Measurements from ENCODE around the gene HDGFL2. TPM values are rescaled to one million over a fixed set of nuclear protein-coding genes. Genes with fewer than 3 reads are reported as not detected.
"Not testable (repeated sequence)": the region's sequence is repeated elsewhere in the genome, so short reads cannot be mapped to it uniquely, and the experiment has no call there.

Gene HDGFL2
- total RNA-seq, 1 experiment from 2014 or later = 24.5 TPM

DNA sequence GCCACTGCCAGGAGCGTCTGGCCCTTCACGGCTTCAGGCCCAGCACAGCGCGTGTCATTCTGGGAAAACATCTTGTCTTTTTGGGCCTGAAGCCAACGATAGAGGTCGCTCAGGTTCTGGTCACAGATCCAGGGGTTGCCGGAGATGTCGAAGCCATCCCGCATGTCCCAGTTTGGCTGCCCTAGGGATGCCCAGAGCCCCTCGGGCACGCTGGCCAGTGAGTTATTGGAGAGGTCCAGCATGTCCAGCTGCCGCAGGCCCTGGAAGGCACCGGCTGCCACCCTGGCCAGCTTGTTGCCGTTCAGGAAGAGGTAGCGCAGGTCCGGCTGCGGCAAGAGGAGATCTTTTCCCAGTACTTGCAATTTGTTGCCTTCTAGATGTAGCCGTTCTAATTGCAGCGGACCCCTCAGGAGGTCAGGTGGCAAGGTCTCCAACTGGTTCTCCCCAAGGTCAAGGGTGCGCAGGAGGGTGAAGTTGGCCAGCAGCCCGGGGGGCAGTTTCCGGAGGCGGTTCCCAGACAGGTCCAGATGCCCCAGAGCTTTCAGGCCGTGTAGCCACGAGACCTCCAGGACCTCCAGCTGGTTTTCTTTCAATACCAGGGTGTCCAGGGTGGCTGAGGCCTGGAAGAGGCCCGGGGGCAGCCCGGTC, 66.0 kb downstream of the HDGFL2 start:
- DNase-seq (ENCODE audit: low read depth, low spot score) = no peak
- in situ Hi-C loops (cut with HindIII; ENCODE audit: low pct_unique_long_range_greater_than_20kb, low sequenced_read_pairs) = no loop called here

DNA sequence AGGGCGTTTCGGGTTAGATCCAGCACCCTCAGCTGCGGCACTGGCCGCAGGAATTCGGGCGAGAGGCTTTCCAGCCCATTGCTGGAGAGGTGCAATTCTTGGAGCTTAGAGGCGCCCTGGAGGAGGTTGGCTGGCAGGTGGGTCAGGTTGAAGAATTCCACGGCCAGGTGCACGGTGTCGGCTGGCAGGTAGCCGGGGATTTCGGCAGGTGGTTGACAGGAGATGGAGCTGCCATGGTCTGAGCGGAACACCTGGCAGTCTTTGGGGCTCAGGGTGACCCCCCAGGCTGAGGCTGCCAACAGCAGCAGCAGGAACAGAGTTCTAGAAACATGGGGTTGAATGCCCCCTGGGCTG, 66.5 kb downstream of the HDGFL2 start:
- DNase-seq (ENCODE audit: low read depth, low spot score) = no peak
- in situ Hi-C loops (cut with HindIII; ENCODE audit: low pct_unique_long_range_greater_than_20kb, low sequenced_read_pairs) = no loop called here

DNA sequence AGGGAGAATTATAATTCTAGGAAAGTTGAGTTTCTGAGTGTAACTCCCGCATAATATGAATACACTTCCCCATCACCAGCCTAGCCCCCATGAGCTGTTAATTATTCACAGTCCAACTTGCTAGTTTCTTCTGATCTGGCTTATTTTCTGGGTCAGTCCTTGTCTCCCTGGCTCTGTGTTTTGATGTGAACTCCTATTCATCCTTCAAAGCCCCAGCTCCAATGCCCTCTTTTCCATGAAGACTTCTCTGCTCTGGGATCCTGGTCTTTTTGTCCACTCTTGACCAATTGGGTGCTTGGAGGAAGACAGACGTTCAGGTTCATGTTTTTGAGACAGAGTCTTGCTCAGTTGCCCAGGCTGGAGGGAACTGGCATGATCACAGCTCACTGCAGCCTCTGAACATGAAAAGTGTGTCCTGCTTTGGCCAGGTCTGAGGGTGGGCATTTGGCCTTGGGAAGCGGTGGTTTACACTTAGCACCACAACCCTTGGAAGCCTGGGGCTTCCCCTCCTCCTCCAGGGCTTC, 67.1 kb downstream of the HDGFL2 start:
- no peak for DNase-seq (ENCODE audit: low read depth, low spot score)
- in situ Hi-C loops (cut with HindIII; ENCODE audit: low pct_unique_long_range_greater_than_20kb, low sequenced_read_pairs) = no loop called here

DNA sequence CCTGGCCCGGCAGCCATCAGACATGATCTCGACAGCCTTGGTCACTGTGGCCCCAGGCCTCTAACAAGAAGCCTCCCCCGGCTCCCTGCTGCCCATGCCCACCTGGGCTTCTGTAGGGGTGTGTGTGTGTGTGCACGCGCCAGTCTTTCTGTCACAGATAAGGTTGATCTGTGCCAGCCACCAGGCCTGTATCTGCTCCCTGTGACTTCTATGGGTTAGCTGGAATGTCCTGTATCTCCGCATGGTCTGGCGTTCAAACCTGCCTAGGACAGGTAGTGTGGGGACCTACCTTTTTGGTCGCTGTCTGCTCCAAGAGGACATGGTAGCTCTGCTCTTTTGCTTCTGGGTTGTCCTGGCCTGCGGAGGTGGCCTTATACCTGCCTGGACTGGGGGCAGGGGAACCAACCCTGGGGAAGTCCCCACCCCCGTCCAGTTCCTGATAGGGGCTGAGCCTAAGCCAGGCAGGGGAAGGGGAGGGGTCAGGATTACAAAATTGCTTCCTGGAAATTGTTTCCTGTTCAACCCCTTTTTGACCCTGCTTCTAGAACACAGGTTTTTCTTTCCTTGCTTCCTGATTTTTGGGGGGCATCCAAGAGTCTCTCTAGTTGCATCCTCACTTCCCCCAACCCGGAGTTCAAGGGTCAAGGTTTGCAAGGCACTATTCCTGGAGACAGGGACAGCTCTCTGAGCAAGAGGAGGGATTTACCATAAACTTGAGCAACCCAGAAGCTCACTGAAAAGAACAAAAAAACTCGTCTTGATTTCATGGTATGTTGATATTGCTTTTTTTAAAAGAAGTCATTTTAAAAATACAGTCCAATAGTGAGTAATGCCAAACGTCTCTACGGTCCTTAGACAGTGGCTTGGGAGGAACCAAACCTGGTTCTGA, 67.8 kb downstream of the HDGFL2 start, which contains the start of gene LRG1:
LRG1 (minus strand) TSS at position 344 of the 889 bp plus-strand sequence; CDS start at position 321, 23 bp downstream.
- in situ Hi-C loops (cut with HindIII; ENCODE audit: low pct_unique_long_range_greater_than_20kb, low sequenced_read_pairs) = no loop called here
- DNase-seq (ENCODE audit: low read depth, low spot score) = no peak

DNA sequence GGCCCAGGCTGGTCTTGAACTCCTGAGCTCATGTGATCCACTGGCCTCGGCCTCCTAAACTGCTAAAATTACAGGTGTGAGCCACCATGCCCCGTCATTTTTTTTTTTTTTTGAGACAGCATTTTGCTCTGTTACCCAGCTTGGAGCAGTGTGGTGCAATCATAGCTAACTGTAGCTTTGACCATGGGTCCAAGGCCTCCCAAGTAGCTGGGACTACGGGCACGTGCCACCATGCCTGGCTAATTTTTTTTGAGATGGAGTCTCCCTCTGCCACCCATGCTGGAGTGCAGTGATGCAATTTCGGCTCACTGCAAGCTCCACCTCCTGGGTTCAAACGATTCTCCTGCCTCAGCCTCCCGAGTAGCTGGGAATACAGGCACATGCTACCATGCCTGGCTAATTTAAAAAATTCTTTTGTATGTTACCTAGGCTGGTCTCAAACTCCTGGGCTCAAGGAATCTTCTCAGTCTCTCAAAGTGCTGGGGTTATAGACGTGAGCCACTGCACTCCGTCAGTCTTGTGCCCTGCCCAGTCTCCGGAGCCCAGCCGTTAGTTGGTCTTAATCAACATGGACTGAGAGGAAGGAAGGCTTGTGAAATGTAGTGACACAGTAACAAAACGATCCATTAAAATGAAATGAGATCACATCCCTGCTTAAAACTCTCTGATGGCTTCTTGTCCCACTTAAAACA, 69.2 kb downstream of the HDGFL2 start:
- in situ Hi-C loops (cut with HindIII; ENCODE audit: low pct_unique_long_range_greater_than_20kb, low sequenced_read_pairs) = no loop called here
- no peak for DNase-seq (ENCODE audit: low read depth, low spot score)

GRCh38 chr19:4541806-4542145, 69.7 kb downstream of the HDGFL2 start:
- DNase-seq (ENCODE audit: low read depth, low spot score); in situ Hi-C loops (cut with HindIII; ENCODE audit: low pct_unique_long_range_greater_than_20kb, low sequenced_read_pairs): not testable (repeated sequence)

DNA sequence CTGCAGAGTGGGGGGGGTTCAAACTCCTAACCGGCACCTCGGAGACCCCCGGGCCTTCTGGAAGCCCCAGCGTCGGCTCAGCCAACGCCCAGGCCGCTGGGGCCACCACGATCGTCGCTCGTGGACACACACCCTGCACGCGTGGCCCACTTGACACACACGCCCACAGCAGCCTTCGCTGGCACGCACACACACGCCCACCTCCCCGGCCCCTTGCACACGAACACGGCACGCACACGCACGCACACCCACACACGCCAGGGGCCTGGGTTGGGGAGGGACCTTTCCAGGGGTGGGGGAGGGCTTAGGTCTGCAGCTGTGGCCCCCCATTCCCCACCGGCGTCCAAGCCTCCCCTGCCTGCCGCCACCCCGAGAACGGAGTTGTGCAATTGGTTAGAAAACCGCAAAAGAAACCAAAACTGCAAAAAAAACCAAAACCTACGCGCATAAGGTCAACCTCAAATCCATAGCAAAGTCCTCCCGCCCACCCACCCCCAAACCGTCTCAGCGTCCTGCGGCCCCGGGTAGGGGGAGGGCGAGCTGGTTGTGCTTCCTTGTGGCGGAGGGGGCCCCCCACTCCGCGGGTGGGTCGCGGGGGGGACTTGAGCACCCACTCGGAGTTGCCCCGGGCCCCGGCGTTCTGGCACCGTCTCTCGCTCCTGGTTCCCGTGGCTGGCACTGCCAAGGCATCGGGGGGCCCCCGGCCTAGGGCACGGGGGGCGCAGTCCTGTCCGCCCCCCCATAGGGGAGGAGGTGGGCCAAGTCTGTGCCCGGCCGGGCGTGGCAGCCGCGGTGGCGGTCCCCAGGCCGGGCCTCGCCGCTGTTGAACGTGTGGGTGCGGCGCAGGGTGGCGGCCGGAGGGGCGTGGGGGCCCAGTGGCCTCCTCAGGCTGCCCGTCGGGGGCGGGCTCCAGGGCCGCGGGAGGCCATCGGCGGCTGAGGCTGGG, 71.1 kb downstream of the HDGFL2 start:
- no peak for DNase-seq (ENCODE audit: low read depth, low spot score)
- in situ Hi-C loops (cut with HindIII; ENCODE audit: low pct_unique_long_range_greater_than_20kb, low sequenced_read_pairs) = no loop called here

DNA sequence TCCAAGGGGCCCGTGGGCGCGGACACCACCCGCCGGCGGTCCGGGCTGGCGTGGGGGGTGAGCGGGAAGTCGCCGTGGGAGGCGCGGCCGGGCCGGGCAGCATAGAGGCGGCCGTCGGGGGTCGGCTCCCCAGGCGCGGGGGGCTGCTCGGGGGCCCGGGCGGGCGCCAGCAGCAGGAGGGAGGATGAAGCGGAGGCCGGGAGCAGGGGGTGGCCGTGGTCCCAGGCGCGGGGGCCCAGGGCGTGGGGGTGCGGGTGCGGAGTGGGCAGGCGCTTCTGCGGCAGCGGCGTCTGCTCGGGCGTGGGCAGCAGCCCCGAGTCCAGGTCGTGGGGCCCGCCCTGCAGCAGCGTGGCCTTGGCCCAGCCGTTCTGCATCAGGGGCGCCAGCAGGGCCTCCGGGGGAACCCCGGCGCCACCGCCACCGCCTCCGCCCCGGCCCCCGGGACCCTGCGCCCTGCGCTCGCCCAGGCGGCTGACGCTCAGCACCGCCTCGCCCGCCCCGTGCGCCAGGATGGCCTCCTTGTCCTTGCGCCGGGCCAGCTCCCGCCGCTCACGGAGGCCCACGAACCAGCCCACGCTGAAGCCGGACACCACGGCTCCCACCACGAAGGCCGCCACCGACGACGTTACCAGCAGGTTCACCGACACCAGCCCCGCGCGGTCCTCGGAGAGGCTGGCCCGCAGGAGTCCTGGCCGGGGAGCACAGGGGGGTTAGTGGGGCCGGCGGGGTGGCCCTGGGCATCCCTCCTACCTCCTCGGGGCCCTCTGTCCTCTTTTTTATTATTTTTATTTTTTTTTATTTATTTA, 71.9 kb downstream of the HDGFL2 start:
- DNase-seq (ENCODE audit: low read depth, low spot score) = no peak
- in situ Hi-C loops (cut with HindIII; ENCODE audit: low pct_unique_long_range_greater_than_20kb, low sequenced_read_pairs) = no loop called here

GRCh38 chr19:4547303-4548237, 75.5 kb downstream of the HDGFL2 start:
- DNase-seq (ENCODE audit: low read depth, low spot score) = peak; percentile 28

DNA sequence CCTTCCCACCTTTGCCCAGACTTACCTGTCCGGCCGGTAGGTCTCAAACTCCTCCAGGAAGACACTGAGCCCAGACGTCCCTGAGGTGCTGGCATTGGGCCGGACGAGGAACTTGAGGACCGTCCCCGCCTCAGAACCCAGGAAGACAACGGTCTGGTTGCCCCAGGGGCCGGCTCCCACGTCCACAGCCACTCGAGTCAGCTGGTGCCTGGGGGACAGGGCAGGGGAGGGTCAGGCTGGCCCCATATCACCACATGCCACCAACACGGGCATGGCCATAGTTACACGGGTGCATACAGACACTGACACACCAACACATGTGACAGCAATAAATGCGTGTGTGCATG, 76.1 kb downstream of the HDGFL2 start:
- DNase-seq (ENCODE audit: low read depth, low spot score) = no peak
- in situ Hi-C loops (cut with HindIII; ENCODE audit: low pct_unique_long_range_greater_than_20kb, low sequenced_read_pairs) = no loop called here

More at GRCh38 chr19:4547303-4548237, 75.5 kb downstream of the HDGFL2 start:
- in situ Hi-C loops (cut with HindIII; ENCODE audit: low pct_unique_long_range_greater_than_20kb, low sequenced_read_pairs) = no loop called here

- in situ Hi-C loops (cut with HindIII; ENCODE audit: low pct_unique_long_range_greater_than_20kb, low sequenced_read_pairs) = no loop called here
- DNase-seq (ENCODE audit: low read depth, low spot score) = no peak
Observed at GRCh38 chr19:4550018-4550417, 77.9 kb downstream of the HDGFL2 start.

GRCh38 chr19:4550479-4551050, 78.5 kb downstream of the HDGFL2 start:
- in situ Hi-C loops (cut with HindIII; ENCODE audit: low pct_unique_long_range_greater_than_20kb, low sequenced_read_pairs) = no loop called here
- DNase-seq (ENCODE audit: low read depth, low spot score) = no peak
